Astrocyte of the spinal cord (primary cell): Measurements from ENCODE around the gene CETP.

Source experiments
- DNase-seq: peaks from one replicate; pipeline ENCODE4 v3.0.0; 2011; ENCODE audit warnings: low read depth, low spot score
- H3K4me3 ChIP-seq: 2 replicates; pipeline ENCODE4 v1.5.1; 2011; ENCODE audit warnings: low read depth, mild to moderate bottlenecking, low read length, moderate library complexity
- CTCF ChIP-seq: IDR thresholded peaks from 2 replicates; pipeline ENCODE4 v1.5.1; 2012; ENCODE audit warnings: low read depth, mild to moderate bottlenecking, low read length, inconsistent platforms
- in situ Hi-C: cut with HindIII; loops from 2 replicates; pipeline ENCODE4 v1.10.0; 2017; ENCODE audit warnings: low sequenced_read_pairs

The CETP gene

GRCh38 chr16:56936491-56936890 is 25.3 kb upstream of the CETP start:
- no peak for DNase-seq
- TF ChIP-seq CTCF, result no peak
- in situ Hi-C loops, result no loop called here
- H3K4me3 ChIP-seq, result no peak overlapping the region

- no peak overlapping the region for H3K4me3 ChIP-seq
- no peak for DNase-seq
- in situ Hi-C loops, result no loop called here
- TF ChIP-seq CTCF, result no peak
Observed at GRCh38 chr16:56936950-56937349, 24.8 kb upstream of the CETP start.

- in situ Hi-C loops, result no loop called here
- no peak for DNase-seq
Observed at GRCh38 chr16:56938664-56939513, 22.9 kb upstream of the CETP start.

GRCh38 chr16:56939801-56940200 is 21.9 kb upstream of the CETP start:
- no peak for TF ChIP-seq CTCF
- in situ Hi-C loops, result no loop called here
- DNase-seq, result no peak
- H3K4me3 ChIP-seq, result no peak overlapping the region

More at GRCh38 chr16:56938664-56939513, 22.9 kb upstream of the CETP start:
- TF ChIP-seq CTCF, result no peak
- H3K4me3 ChIP-seq, result no peak overlapping the region

- TF ChIP-seq CTCF, result no peak
- H3K4me3 ChIP-seq, result no peak overlapping the region
- in situ Hi-C loops, result no loop called here
- DNase-seq, result no peak
Observed at GRCh38 chr16:56941092-56941491, 20.7 kb upstream of the CETP start.

GRCh38 chr16:56941856-56942331 is 19.9 kb upstream of the CETP start:
- in situ Hi-C loops, result no loop called here
- no peak for TF ChIP-seq CTCF
- no peak overlapping the region for H3K4me3 ChIP-seq
- no peak for DNase-seq
